HG03571 (cell line): Measurements from ENCODE around the gene TTC39C.
A peak's percentile ranks its signal among the peaks of the same experiment; 100 is the strongest.
"Not testable (repeated sequence)": the region's sequence is repeated elsewhere in the genome, so short reads cannot be mapped to it uniquely, and the experiment has no call there.

Experiments used
- ATAC-seq: cut with Tn5 transposase; IDR thresholded peaks from one replicate; pipeline ENCODE4 v1.9.1; 2021; ENCODE audit not compliant: unreplicated experiment

The TTC39C gene

DNA sequence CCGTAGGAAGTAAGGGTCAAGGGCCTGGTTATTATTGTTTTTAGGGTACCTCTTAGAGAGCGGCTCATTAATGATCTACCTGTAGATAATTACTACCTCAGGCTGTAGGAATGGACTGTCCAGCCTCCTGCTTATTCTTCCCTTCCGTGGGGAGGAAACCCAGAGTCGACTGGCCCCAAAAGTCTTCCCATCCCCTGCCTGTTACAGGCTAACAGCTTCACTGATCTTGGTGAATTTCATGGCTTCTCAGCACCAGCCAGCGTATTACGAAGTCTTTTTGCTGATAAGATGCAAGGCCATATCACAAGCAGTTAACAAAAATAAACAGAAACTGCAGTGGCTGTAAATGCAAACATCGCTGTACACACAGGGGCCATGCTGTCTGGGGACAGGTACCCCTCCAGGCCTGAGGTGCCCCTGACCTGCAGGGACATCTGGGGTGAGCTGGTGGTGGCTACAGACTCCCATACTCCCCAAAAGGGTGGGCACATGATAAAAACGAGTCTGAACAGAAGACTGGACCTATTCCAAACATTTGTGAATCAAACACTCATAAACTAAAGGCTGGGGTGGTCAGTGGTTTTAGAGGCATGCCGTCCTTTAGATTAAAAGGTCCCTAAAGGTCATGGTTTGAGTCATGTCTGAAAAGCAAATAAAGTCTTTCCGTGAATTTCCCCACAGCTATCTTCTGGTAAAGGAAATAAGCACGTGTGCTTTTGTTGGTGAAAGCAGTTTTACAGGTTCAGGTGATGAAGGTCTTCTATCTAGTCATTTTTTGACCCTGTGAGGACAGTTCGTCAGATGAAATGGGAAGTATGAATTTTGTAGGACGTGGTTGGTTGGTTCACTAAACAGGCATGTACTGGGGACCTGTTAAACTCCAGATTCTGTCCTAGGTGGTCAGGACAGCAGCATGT, 36.7 kb downstream of the TTC39C start:
- peak; percentile 36 for ATAC-seq

- ATAC-seq = no peak
Measured at GRCh38 chr18:24052053-24052452, 37.5 kb downstream of the TTC39C start.

DNA sequence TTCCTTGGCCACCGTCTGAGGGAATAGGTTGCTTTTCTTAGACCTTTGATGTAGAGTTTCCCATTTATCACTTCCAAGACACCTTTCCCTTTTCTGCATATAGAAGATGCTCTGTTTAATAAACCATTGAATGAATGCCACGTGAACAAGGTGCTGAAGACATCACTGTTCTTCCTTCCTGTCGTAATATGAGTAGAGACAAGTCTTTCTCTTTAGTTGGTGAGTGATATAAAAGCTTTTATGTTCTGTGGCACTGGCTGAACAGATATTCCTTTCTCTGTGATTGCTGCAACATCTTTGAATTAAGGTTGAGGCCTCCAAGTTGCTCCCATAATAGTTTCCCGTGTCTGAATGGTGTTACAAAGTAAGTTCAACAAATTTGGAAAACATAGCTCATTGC, 38.7 kb downstream of the TTC39C start:
- no peak for ATAC-seq

DNA sequence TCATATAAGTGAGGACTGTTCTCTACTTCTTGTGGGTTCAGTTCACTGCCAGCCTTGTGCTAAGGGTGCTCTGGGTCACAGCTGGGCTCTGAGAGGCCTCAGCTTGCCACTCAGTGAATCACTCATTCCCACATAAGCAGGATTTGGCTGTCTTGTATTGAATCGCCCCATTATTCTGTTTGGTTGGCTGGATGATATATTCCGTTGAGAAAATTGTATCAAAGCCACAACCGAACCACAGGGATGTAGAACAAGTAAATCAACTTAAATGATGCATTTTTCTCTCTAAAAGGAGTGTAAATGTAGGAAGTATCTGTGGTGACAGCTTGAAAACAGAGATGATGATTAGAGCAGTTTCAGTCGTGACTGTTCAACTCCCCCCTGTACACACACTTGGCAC, 39.6 kb downstream of the TTC39C start:
- no peak for ATAC-seq

- peak; percentile 44 for ATAC-seq
Measured at GRCh38 chr18:24055009-24055804, 40.7 kb downstream of the TTC39C start.

GRCh38 chr18:24055878-24056277, 41.3 kb downstream of the TTC39C start:
- no peak for ATAC-seq

DNA sequence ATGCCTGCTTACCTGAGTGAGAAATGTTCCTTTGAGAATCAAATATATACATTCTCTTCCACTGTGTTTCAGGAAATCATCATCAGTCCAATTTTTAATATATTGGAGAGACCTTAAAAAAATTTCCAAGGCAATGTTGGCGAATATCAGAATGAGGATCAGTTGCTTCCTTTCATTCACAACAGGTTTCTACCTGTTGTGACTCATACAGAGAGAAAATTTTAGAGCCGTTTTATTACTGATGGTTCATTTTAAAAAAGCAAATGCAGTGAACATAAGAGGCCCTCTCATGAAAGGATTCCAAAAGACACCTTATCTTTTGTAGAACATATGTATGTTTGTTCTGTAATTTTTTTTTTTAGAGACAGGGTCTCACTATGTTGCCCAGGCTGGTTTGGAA, 42.0 kb downstream of the TTC39C start:
- ATAC-seq = no peak

DNA sequence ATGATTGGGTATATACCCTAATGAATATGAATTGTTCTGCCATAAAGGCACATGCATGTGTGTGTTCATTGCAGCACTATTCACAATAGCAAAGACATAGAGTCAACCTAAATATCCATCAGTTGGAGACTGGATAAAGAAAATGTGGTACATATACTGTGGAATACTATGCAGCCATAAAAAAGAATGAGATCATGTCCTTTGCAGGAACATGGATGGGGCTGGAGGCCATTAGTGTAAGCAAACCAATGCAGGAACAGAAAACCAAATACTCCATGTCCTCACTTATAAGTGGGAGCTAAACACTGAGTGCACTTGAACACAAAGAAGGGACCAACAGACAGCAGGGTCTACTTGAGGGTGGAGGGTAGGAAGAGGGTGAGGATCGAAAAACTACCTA, 43.2 kb downstream of the TTC39C start:
- no peak for ATAC-seq

- not testable (repeated sequence) for ATAC-seq
Measured at GRCh38 chr18:24059385-24059784, 44.8 kb downstream of the TTC39C start.

DNA sequence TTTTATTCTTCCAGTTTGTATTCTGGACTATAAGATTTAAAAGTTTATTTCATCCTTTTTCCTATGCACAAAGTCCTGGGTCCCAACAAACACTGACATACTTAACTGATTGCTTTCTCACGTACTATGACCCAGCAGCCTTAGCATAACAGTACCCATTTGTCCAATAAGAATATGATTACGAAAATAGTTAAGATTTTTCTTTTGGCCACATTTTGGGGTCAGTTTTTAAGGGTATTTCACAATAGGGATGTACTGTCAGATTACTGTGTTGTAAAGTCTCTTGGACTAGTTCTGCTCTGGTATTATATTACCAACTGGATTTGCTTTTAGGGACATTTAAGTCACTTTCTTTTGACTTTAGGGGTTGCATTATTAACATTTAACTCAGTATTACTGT, 46.1 kb downstream of the TTC39C start:
- no peak for ATAC-seq

- no peak for ATAC-seq
Measured at GRCh38 chr18:24063121-24063731, 48.7 kb downstream of the TTC39C start.

DNA sequence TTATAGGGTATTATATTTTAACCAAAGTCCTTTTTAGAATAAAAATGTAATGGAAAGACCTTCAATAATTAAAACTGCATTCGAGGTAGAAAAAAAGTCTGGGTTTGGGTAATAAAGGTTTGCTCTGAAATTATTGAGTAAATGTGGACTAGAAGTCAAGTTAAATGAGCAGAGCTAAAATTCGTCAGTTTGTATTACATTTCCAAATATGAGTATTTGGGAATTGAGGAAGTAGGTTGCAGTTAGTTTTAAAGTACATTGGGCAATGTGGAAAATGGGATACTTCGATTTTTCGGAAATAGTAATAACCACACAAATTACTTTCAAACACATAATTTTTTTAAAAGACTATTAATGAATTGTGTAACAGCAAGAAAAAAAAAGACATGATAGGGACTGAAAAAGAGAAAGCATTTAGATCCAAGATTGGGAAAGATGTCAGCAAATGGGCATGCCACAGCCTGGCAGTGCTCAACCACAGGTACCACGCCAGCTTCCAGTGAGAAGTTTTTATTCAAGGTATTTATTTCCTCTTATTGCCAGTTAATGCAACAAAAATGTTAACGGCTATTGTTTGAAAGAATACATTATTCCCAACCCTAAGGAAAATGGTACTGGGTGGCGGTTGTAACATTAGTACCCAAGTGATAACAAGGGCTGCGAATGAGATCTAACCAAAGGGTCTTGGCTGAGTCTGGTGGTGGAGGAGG, 50.0 kb downstream of the TTC39C start:
- no peak for ATAC-seq

- ATAC-seq = no peak
Measured at GRCh38 chr18:24065906-24066305, 51.4 kb downstream of the TTC39C start.

- ATAC-seq = no peak
Measured at GRCh38 chr18:24068945-24069693, 54.6 kb downstream of the TTC39C start.

DNA sequence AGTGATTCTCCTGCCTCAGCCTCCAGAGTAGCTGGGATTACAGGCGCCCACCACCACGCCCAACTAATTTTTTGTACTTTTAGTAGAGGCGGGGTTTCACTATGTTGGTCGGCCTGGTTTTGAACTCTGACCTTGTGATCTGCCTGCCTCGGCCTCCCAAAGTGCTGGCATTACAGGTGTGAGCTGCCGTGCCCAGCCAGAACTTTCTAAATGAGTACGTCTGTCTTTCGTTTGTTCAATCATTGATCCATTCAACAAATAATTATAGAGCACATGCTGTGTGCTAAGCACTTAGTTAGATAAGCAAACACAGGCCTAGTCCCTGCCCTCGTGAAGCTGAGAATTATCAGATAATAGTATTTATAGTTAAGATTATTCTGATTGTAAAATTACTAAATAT, 56.5 kb downstream of the TTC39C start:
- no peak for ATAC-seq

DNA sequence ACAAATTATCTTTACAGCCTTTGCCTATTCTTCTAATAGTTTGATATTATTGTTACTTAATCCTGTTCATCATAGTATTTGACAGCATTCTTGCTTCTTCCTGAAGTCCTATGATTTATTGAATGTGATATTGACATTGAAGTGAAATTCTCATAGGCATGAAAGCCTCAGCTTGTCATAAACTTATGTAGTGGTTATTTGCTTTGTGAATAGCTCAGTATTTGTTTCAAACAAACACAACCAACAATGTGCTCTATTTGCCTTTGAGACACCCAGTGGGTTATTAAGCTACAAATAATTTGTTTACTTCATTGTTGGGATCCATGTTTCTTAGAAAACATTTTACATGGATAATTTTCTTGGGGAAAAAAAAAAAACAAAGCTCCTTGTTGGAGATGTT, 57.2 kb downstream of the TTC39C start:
- no peak for ATAC-seq

- ATAC-seq = no peak
Measured at GRCh38 chr18:24072743-24073142, 58.2 kb downstream of the TTC39C start.

DNA sequence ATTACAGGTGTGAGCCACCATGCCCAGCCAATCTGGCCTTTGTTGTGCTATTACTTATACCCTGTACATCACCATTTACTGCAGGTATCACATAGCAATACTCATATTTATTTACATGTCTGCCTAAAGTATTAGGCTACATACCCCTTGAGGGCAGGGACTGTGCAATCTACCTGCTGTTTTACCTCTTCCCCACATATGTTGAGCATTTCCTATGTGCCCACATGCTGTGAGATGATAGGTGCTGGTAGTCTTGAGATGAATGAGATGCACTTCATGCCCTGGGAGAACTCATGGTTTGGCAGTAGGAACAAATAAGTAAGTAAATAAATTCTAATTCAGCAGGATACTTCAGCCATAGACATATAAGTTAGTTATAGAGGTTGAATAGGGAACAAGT, 59.2 kb downstream of the TTC39C start:
- no peak for ATAC-seq

DNA sequence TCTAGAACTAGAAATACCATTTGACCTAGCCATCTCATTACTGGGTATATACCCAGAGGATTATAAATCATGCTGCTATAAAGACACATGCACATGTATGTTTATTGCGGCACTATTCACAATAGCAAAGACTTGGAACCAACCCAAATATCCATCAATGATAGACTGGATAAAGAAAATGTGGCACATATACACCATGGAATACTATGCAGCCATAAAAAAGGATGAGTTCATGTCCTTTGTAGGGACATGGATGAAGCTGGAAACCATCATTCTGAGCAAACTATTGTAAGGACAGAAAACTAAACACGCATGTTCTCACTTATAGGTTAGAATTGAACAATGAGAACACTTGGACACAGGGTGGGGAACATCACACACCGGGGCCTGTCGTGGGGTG, 60.2 kb downstream of the TTC39C start:
- not testable (repeated sequence) for ATAC-seq
